ENCODE measurements around the gene GLA.

- TF ChIP-seq CTCF (IDR thresholded peaks at IDR 0.05 in 4 of 5, conservative IDR thresholded peaks at IDR 0.05 in 1 of 5) (no peak), POLR2A (IDR thresholded peaks at IDR 0.05) (no peak)
Observed at GRCh38 chrX:101416691-101417090, 9.0 kb upstream of the GLA start.

Data from gastrocnemius medialis (tissue), 4 donors.